Cardiac ventricle fibroblast (primary cell): Measurements from ENCODE around the gene ZNFX1. TPM values are rescaled to one million over a fixed set of nuclear protein-coding genes. Genes with fewer than 3 reads are reported as not detected.

Source experiments
- total RNA-seq: library from RNA; depleted of rRNA; stranded (reverse); fragments of >200 nt; gene quantifications from 2 replicates; pipeline ENCODE4 v1.2.3, GENCODE V29; 2015

Gene ZNFX1
- 29.8 and 34.6 TPM in 2 replicates for total RNA-seq

DNA sequence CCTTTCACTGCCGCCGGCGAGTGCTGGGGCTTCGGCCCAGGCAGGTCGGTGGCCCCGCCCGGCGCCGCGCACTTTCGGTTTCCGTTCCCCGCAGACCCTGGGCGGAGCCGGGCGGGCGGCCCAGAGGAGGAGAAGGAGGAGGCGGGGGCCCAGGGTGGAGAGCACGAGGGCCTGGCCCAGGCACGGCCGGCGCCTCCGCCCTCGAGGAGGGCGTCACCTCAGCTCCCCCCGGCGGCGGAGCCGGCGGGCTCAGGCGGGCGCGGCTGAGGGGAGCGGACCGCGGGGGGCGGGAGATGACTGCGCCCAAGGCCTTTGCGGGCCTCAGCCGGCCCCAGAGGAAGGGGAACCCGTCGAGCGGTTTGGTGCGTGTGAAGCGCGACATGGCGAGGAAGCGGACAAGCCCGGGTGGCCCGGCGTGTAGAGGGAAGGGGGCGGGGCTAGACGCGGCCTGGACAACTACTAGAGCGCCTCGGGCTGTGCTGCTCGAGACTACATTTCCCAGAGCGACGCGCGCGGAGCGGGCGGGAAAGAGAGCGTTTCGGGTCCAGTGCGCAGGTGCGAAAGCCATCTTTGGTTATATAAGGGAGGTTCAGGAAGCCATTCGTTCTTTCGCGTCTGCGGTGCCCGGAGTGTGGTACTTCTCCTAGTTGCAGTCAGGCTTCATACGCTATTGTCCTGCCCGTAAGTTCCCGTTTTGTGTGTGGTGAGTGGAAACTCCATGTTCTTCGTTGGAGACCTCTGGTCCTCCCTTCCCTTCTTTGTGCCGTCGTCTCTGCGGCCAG lies at the start of gene ZNFX1:
TSS of gene ZNFX1 (minus strand) at position 22 of the 782 bp plus-strand sequence. CDS start 2,218 bp downstream, outside the sequence.

GRCh38 chr20:49219091-49219923 lies 58.5 kb downstream of the ZNFX1 start, which contains the start of gene DDX27:
TSS of gene DDX27 (plus strand) at chr20:49219416. CDS start at chr20:49219449, 33 bp downstream.

Other genes with a start within 250 kb of the ZNFX1 start
- gene CSE1L, start 231.7 kb downstream of the ZNFX1 start, total RNA-seq = 34.8 and 42.1 TPM in 2 replicates
- 58.5 and 61.4 TPM in 2 replicates for gene STAU1, start 89.7 kb downstream of the ZNFX1 start, total RNA-seq
- 23.4 and 23.9 TPM in 2 replicates for gene DDX27, start 58.6 kb downstream of the ZNFX1 start, total RNA-seq
- gene KCNB1, start 204.6 kb upstream of the ZNFX1 start, total RNA-seq = 0.73 and 0.94 TPM in 2 replicates